NB4 (cell line): ENCODE data around the gene LRRN4CL.

Experiments used
- MYC ChIP-seq: IDR thresholded peaks from 2 replicates; pipeline ENCODE4 v1.6.1; 2011; ENCODE audit warnings: low read depth, low read length
- POLR2A ChIP-seq: IDR thresholded peaks from 2 replicates; pipeline ENCODE4 v1.6.1; 2011; ENCODE audit warnings: mild to moderate bottlenecking; ENCODE audit not compliant: insufficient read length; ENCODE audit errors: extremely low read depth
- TF ChIP-seq, protein P1 (sequence below): IDR thresholded peaks from one replicate; pipeline ENCODE4 v1.5.1; 2012; ENCODE audit warnings: low read depth, low read length
- TF ChIP-seq, protein P2 (sequence below): IDR thresholded peaks from 2 replicates; pipeline ENCODE4 v1.6.1; 2011; ENCODE audit warnings: low read depth, low read length

DNA sequence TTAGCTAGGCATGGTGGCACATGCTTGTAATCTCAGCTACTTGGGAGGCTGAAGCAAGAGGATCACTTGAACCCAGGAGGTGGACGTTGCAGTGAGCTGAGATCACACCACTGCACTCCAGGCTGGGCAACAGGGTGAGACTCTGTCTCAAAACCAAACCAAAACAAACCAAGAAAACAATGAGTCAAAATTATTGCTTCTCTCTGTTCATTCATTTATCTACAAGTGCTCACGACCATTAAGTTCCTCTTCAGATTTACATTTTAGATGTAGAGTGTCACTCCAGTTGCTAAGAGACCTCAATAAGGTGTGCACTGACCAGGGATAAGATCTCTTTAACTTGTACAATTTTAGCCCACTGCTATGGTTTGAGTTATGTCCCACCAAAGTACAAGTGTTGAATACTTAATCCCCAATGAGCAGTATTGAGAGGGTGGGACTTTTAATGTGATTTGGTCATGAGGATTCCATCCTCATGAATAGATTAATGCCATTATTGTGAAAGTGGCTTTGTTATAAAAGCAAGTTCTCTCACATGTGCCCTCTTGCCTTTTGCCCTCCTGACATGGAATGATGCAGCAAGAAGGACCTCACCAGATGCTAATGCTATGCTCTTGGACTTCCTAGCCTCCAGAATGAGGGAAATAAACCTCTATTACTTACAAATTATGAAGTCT lies 30.1 kb upstream of the LRRN4CL start:
- TF ChIP-seq, protein P1, sequence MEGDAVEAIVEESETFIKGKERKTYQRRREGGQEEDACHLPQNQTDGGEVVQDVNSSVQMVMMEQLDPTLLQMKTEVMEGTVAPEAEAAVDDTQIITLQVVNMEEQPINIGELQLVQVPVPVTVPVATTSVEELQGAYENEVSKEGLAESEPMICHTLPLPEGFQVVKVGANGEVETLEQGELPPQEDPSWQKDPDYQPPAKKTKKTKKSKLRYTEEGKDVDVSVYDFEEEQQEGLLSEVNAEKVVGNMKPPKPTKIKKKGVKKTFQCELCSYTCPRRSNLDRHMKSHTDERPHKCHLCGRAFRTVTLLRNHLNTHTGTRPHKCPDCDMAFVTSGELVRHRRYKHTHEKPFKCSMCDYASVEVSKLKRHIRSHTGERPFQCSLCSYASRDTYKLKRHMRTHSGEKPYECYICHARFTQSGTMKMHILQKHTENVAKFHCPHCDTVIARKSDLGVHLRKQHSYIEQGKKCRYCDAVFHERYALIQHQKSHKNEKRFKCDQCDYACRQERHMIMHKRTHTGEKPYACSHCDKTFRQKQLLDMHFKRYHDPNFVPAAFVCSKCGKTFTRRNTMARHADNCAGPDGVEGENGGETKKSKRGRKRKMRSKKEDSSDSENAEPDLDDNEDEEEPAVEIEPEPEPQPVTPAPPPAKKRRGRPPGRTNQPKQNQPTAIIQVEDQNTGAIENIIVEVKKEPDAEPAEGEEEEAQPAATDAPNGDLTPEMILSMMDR = no peak
- TF ChIP-seq, protein P2, sequence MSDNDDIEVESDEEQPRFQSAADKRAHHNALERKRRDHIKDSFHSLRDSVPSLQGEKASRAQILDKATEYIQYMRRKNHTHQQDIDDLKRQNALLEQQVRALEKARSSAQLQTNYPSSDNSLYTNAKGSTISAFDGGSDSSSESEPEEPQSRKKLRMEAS = no peak
- TF ChIP-seq POLR2A (no peak), MYC (no peak)
